DOHH2 (cell line): ENCODE data around the gene SF3B6.

Source experiments
- CTCF ChIP-seq: fragments of 200-600 bp; sonication (generic); IDR thresholded peaks from one replicate; pipeline ENCODE4 v1.5.1; 2014; ENCODE audit warnings: antibody characterized with exemption, mild to moderate bottlenecking, low read depth, low read length; ENCODE audit not compliant: poor library complexity, severe bottlenecking
- EZH2phosphoT487 ChIP-seq: fragments of 200-600 bp; sonication (generic); IDR thresholded peaks from 2 replicates; pipeline ENCODE4 v1.6.1; 2017; ENCODE audit warnings: borderline replicate concordance, mild to moderate bottlenecking, antibody characterized with exemption, low read length, moderate library complexity, mixed read lengths

- TF ChIP-seq CTCF = no peak
- TF ChIP-seq EZH2phosphoT487 = no peak
Observed at GRCh38 chr2:24040511-24040910, 35.6 kb downstream of the SF3B6 start.
